ENCODE results near the gene TXNDC5. TPM values are rescaled to one million over a fixed set of nuclear protein-coding genes. Genes with fewer than 3 reads are reported as not detected.

The TXNDC5 gene
- total RNA-seq, 1 donor from 2014 or later, result 360 TPM

DNA sequence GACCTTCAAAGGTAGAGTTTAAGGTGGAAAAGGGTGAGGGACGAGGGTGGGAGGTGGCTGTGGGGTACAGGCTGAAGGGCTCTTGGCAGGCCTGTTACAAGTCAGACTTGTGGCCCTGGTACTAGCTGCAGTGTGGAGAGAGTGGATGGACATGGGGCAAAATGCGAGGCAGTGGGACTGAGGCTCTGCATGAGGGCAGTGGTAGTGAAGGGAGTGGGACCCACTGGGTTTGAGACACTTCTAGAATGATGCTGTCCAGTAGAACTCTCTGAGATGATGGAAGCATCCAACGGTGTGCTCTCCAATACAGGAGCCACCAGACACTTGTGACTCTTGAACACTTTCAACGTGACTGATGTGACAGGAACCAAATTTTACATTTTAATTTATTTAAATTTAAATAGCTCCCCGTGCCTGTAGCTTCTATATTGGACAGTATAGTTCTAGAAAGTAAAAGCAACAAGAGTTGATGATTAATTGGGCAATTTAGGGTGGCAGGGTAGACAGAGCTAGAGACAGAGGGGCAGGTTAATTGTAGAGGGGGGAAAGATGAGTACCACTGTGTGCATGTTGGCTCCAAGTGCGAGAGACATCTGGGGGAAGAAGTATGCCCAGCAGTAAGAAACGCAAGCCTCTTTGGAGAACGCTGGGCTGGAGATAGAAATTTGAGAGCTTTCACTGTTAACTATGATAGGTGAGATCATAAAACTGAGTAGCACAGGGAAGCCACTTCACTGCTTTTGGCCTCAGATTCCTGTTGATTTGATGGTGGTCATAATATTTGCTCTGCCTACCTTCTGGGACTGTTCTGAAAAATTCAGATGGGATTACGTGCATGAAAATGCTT lies 77.5 kb downstream of the TXNDC5 start:
- TF ChIP-seq, protein P1, sequence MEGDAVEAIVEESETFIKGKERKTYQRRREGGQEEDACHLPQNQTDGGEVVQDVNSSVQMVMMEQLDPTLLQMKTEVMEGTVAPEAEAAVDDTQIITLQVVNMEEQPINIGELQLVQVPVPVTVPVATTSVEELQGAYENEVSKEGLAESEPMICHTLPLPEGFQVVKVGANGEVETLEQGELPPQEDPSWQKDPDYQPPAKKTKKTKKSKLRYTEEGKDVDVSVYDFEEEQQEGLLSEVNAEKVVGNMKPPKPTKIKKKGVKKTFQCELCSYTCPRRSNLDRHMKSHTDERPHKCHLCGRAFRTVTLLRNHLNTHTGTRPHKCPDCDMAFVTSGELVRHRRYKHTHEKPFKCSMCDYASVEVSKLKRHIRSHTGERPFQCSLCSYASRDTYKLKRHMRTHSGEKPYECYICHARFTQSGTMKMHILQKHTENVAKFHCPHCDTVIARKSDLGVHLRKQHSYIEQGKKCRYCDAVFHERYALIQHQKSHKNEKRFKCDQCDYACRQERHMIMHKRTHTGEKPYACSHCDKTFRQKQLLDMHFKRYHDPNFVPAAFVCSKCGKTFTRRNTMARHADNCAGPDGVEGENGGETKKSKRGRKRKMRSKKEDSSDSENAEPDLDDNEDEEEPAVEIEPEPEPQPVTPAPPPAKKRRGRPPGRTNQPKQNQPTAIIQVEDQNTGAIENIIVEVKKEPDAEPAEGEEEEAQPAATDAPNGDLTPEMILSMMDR (IDR thresholded peaks at IDR 0.05; ENCODE audit: insufficient read depth, low read length, severe bottlenecking), result no peak
- no peak for DNase-seq (ENCODE audit: low read depth)
- Histone ChIP-seq H3K27me3 (ENCODE audit: control insufficient read depth, insufficient read depth, low read length) (no peaks in the 10 kb centered on the region), H3K36me3 (ENCODE audit: control insufficient read depth, insufficient read depth, low read length) (no peaks in the 10 kb centered on the region), H3K4me3 (ENCODE audit: low read depth, low read length) (no peak overlapping the region)
- no peak for FAIRE-seq

Other genes with a start within 250 kb of the TXNDC5 start
- 2.3 and 2.6 TPM in 2 replicates for gene BMP6, start 184.7 kb downstream of the TXNDC5 start, total RNA-seq
- gene BLOC1S5, start 153.6 kb upstream of the TXNDC5 start, total RNA-seq, result 9.7 and 15.7 TPM in 2 replicates
- gene EEF1E1, start 191.8 kb upstream of the TXNDC5 start, total RNA-seq, result 54.0 and 120 TPM in 2 replicates